ENCODE measurements around the gene ISG15. TPM values are rescaled to one million over a fixed set of nuclear protein-coding genes. Genes with fewer than 3 reads are reported as not detected.

ISG15 gene
- total RNA-seq, 1 experiment from 2014 or later = 758 TPM

DNA sequence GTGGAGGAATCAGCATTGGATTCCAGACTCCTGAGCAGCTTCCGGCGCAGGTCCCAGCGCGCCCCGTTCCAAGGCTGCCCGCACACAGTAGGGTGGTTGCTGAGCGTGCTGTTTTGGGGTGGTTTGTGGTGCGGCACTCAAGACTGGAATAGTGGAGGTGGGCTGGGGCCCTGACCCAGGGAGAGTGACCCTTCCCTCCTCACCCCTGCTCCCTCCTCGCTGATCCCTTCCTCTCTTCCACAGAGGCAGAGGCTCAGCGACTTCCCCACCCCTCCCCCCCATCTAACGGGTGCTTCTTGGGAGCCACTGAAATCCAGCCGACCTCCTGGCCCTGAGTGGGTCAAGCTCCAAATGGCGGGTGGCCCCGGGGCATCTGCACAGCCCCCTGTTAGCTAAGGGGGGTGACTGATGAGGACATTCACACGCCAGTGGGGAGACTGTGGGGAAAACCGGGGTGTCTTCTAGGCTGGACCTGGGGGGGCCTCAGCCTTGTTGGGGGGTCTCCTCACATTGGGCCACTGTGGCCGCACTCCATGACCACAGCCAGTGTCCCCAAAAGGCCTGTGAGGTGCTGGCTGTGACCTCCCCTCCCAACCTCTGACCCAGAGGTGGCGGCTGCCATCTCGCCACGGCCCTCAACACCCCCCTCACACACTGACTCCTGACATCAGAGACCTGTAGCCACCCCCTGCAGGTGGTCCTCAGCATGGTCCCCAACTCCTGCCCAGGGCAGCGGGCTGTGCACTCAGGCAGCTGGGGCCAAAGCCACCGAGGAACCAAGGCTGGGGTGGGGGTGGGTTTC, 9.5 kb upstream of the ISG15 start:
- peaks cover 20% of the 10 kb centered on the region for H3K4me1 ChIP-seq (ENCODE audit: insufficient read depth, low read length)
- BruUV-seq (replicated peaks) = no TSS peak

GRCh38 chr1:1004420-1004779, 8.9 kb upstream of the ISG15 start:
- Histone ChIP-seq H3F3A (ENCODE audit: low read length, unreplicated experiment) (no peaks in the 10 kb centered on the region), H3K9me2 (replicated peaks; ENCODE audit: low read length) (no peaks in the 10 kb centered on the region), H3K4me1 (ENCODE audit: insufficient read depth, low read length) (peaks cover 20% of the 10 kb centered on the region), H3K9me3 (ENCODE audit: low read length) (no peaks in the 10 kb centered on the region), H3K79me2 (ENCODE audit: low read length) (peaks cover 29% of the 10 kb centered on the region), H3K27ac (ENCODE audit: low read length) (no peak overlapping the region), H3K4me2 (ENCODE audit: low read length) (no peak overlapping the region), H2AFZ (ENCODE audit: low read length) (no peak overlapping the region), H4K20me1 (ENCODE audit: low read length) (peaks cover 2% of the 10 kb centered on the region), H3K4me3 (ENCODE audit: low read length) (no peak overlapping the region), H3K9ac (ENCODE audit: low read length) (no peak overlapping the region), H3K36me3 (ENCODE audit: low read depth, low read length) (no peaks in the 10 kb centered on the region), H3K27me3 (ENCODE audit: low read length) (no peaks in the 10 kb centered on the region)
- TF ChIP-seq EZH2phosphoT487 (IDR thresholded peaks at IDR 0.05; ENCODE audit: borderline replicate concordance, low read length) (no peak), EZH2 (IDR thresholded peaks at IDR 0.05; ENCODE audit: low read length, unreplicated experiment) (no peak)
- TF ChIP-seq, protein P1, sequence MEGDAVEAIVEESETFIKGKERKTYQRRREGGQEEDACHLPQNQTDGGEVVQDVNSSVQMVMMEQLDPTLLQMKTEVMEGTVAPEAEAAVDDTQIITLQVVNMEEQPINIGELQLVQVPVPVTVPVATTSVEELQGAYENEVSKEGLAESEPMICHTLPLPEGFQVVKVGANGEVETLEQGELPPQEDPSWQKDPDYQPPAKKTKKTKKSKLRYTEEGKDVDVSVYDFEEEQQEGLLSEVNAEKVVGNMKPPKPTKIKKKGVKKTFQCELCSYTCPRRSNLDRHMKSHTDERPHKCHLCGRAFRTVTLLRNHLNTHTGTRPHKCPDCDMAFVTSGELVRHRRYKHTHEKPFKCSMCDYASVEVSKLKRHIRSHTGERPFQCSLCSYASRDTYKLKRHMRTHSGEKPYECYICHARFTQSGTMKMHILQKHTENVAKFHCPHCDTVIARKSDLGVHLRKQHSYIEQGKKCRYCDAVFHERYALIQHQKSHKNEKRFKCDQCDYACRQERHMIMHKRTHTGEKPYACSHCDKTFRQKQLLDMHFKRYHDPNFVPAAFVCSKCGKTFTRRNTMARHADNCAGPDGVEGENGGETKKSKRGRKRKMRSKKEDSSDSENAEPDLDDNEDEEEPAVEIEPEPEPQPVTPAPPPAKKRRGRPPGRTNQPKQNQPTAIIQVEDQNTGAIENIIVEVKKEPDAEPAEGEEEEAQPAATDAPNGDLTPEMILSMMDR (conservative IDR thresholded peaks at IDR 0.05; ENCODE audit: low read depth, low read length) = no peak
- intact Hi-C loops (cut with micrococcal nuclease) = no loop called here
- DNase-seq (no peak), ATAC-seq (no peak)
- CTCF ChIA-PET = no interaction called here
- POLR2A ChIA-PET (ENCODE audit: unreplicated experiment) = no interaction called here
- BruUV-seq (replicated peaks) = no TSS peak

More for the DNA sequence above, 9.5 kb upstream of the ISG15 start:
- Histone ChIP-seq H3K9me3 (ENCODE audit: low read length) (no peaks in the 10 kb centered on the region), H2AFZ (ENCODE audit: low read length) (no peak overlapping the region), H3K9me2 (replicated peaks; ENCODE audit: low read length) (no peaks in the 10 kb centered on the region), H3K4me3 (ENCODE audit: low read length) (no peak overlapping the region), H3K27ac (ENCODE audit: low read length) (no peak overlapping the region), H4K20me1 (ENCODE audit: low read length) (peaks cover 5% of the 10 kb centered on the region), H3K9ac (ENCODE audit: low read length) (no peak overlapping the region), H3K27me3 (ENCODE audit: low read length) (no peaks in the 10 kb centered on the region), H3K36me3 (ENCODE audit: low read depth, low read length) (no peaks in the 10 kb centered on the region), H3K79me2 (ENCODE audit: low read length) (peaks cover 34% of the 10 kb centered on the region), H3K4me2 (ENCODE audit: low read length) (no peak overlapping the region), H3F3A (ENCODE audit: low read length, unreplicated experiment) (no peaks in the 10 kb centered on the region)
- ChIA-PET POLR2A (ENCODE audit: unreplicated experiment) (interaction anchor here (0.6 kb wide), 2 partner anchors 9 to 19 kb away, joined by 3 to 6 read pairs; partner anchors contain the start of gene ISG15), CTCF (no interaction called here)
- DNase-seq (no peak), ATAC-seq (no peak)
- no peak for TF ChIP-seq EZH2 (IDR thresholded peaks at IDR 0.05; ENCODE audit: low read length, unreplicated experiment)
- TF ChIP-seq, protein P1 (conservative IDR thresholded peaks at IDR 0.05; ENCODE audit: low read depth, low read length) = no peak
- no peak for TF ChIP-seq EZH2phosphoT487 (IDR thresholded peaks at IDR 0.05; ENCODE audit: borderline replicate concordance, low read length)
- intact Hi-C loops (cut with micrococcal nuclease) = no loop called here

All from PC-3 (cell line).